Upper lobe of left lung (tissue), 6 donors: ENCODE results near the gene TNFSF13. TPM values are rescaled to one million over a fixed set of nuclear protein-coding genes. Genes with fewer than 3 reads are reported as not detected.
"Not testable (repeated sequence)": the region's sequence is repeated elsewhere in the genome, so short reads cannot be mapped to it uniquely, and the experiment has no call there.

Source experiments
- ATAC-seq, 2 donors: fragments of 200-7000 bp; cut with Tn5 transposase; one replicate each; pipeline ENCODE4 v1.9.1; 2022; ENCODE audit warnings: mild to moderate bottlenecking in 2 of 2, moderate library complexity in 2 of 2; ENCODE audit not compliant: low FRiP score in 2 of 2
- DNase-seq, 2 donors: peaks; one replicate each; pipeline ENCODE4 v3.0.0-alpha.2; 2019 to 2020
- H3K27ac ChIP-seq, 4 donors: fragments of 200-600 bp; sonication (generic); one replicate each; pipeline ENCODE4 v1.5.1; 2016 to 2019
- H3K27me3 ChIP-seq, 4 donors: fragments of 200-600 bp; sonication (generic); one replicate each; pipeline ENCODE4 v1.5.1; 2017 to 2019
- H3K36me3 ChIP-seq, 4 donors: fragments of 200-600 bp; sonication (generic); one replicate each; pipeline ENCODE4 v1.5.1; 2016 to 2019
- H3K4me1 ChIP-seq, 4 donors: fragments of 200-600 bp; sonication (generic); one replicate each; pipeline ENCODE4 v1.5.1; 2018 to 2019
- H3K4me3 ChIP-seq, 4 donors: fragments of 200-600 bp; sonication (generic); one replicate each; pipeline ENCODE4 v1.5.1; 2017 to 2019; ENCODE audit warnings: mild to moderate bottlenecking in 2 of 4, moderate library complexity in 1 of 4
- H3K9me3 ChIP-seq, 4 donors: fragments of 200-600 bp; sonication (generic); one replicate each; pipeline ENCODE4 v1.5.1; 2018 to 2019
- CTCF ChIP-seq, 6 experiments: fragments of 450-650 bp in 4 of 6; fragments of 200-600 bp in 2 of 6; sonication (generic) in 2 of 6; IDR thresholded peaks; one replicate each; pipeline ENCODE4 v1.5.1; 2016 to 2019; ENCODE audit warnings: antibody characterized with exemption in 6 of 6
- EP300 ChIP-seq, 4 donors: sonication (generic); formaldehyde crosslinking; IDR thresholded peaks; one replicate each; pipeline ENCODE4 v1.5.1; 2017; ENCODE audit warnings: antibody characterized with exemption in 4 of 4, control low read depth in 2 of 4
- POLR2A ChIP-seq, 4 donors: fragments of 450-650 bp; IDR thresholded peaks; one replicate each; pipeline ENCODE4 v1.5.1; 2016 to 2017; ENCODE audit warnings: antibody characterized with exemption in 4 of 4, mild to moderate bottlenecking in 2 of 4
- POLR2AphosphoS5 ChIP-seq, 2 donors: sonication (generic); formaldehyde crosslinking; IDR thresholded peaks; one replicate each; pipeline ENCODE4 v1.5.1; 2017; ENCODE audit warnings: antibody characterized with exemption in 2 of 2
- WGBS, 2 donors: methylation state at CpG; one replicate each; pipeline ENCODE4 v1.1.5; 2017 to 2018; 5-methylcytosine and 5-hydroxymethylcytosine counted together
- small RNA-seq, 4 donors: library from RNA; depleted of rRNA; stranded (forward); fragments of <200 nt; gene quantifications; one replicate each; pipeline ENCODE3, GENCODE V24; 2016
- total RNA-seq, 6 donors: library from RNA; depleted of rRNA in 4 of 6; stranded (reverse); fragments of >200 nt in 4 of 6; gene quantifications; one replicate each; pipeline versions ENCODE4 v1.1.0 to v1.2.1, GENCODE V29; 2016 to 2021
- donor health status: DM: no; HTN: no; CAD: no; lungs with moderate emphysema.
- donor health status: DM: no; HTN: yes; CAD: no; lungs with severe emphysema.

TNFSF13 gene
- total RNA-seq, 6 donors from 2014 or later = 74.2 to 226 (median 129) TPM

GRCh38 chr17:7593296-7593695 lies 34.7 kb downstream of the TNFSF13 start:
- ATAC-seq = no peak
- TF ChIP-seq POLR2A (IDR thresholded peaks at IDR 0.05) (no peak), POLR2AphosphoS5 (IDR thresholded peaks at IDR 0.05) (no peak), CTCF (IDR thresholded peaks at IDR 0.05) (no peak), EP300 (IDR thresholded peaks at IDR 0.05) (no peak)
- Histone ChIP-seq H3K36me3 (peaks cover 32 to 87% (median 77%) of the 10 kb centered on the region in 4 donors), H3K4me1 (peaks cover 10 to 13% (median 11%) of the 10 kb centered on the region in 4 donors), H3K4me3 (no peak overlapping the region), H3K9me3 (no peaks in the 10 kb centered on the region), H3K27ac (no peak overlapping the region), H3K27me3 (no peaks in the 10 kb centered on the region)
- 90 to 93% methylated on average over 12 of the region's 12 CpGs for WGBS, 2 donors
- peak in 1 of 2 donors; percentile 82 for DNase-seq

- ATAC-seq, H3K27ac ChIP-seq, DNase-seq, H3K27me3 ChIP-seq, H3K4me1 ChIP-seq, H3K4me3 ChIP-seq, H3K9me3 ChIP-seq: not testable (repeated sequence)
- WGBS, 2 donors = 59 to 92% methylated on average over 2 to 5 of the region's 5 CpGs
- peaks cover 42 to 97% (median 94%) of the 10 kb centered on the region in 4 donors for H3K36me3 ChIP-seq
Observed at GRCh38 chr17:7597561-7597960, 39.0 kb downstream of the TNFSF13 start.

GRCh38 chr17:7606280-7606679 lies 47.7 kb downstream of the TNFSF13 start:
- ATAC-seq (no peak), DNase-seq (no peak)
- Histone ChIP-seq H3K27ac (no peak overlapping the region), H3K27me3 (no peaks in the 10 kb centered on the region), H3K36me3 (peaks cover 32 to 54% (median 48%) of the 10 kb centered on the region in 4 donors), H3K4me3 (no peak overlapping the region), H3K9me3 (no peaks in the 10 kb centered on the region), H3K4me1 (peaks cover under 1 to 6% (median 4%) of the 10 kb centered on the region in 4 donors)
- WGBS, 2 donors = 95 to 97% methylated on average over 4 of the region's 4 CpGs
- TF ChIP-seq EP300 (IDR thresholded peaks at IDR 0.05) = no peak
- TF ChIP-seq CTCF (IDR thresholded peaks at IDR 0.05) = no peak
- no peak for TF ChIP-seq POLR2AphosphoS5 (IDR thresholded peaks at IDR 0.05)
- no peak for TF ChIP-seq POLR2A (IDR thresholded peaks at IDR 0.05)

GRCh38 chr17:7610641-7611040 lies 52.1 kb downstream of the TNFSF13 start:
- Histone ChIP-seq H3K27ac (no peak overlapping the region), H3K36me3 (peaks cover 0 to 10% (median 6%) of the 10 kb centered on the region in 4 donors), H3K4me1 (peaks cover 24 to 35% (median 34%) of the 10 kb centered on the region in 4 donors), H3K27me3 (no peaks in the 10 kb centered on the region), H3K4me3 (no peak overlapping the region), H3K9me3 (no peaks in the 10 kb centered on the region)
- ATAC-seq (no peak), DNase-seq (no peak)
- TF ChIP-seq POLR2AphosphoS5 (IDR thresholded peaks at IDR 0.05) = no peak
- no peak for TF ChIP-seq POLR2A (IDR thresholded peaks at IDR 0.05)
- TF ChIP-seq CTCF (IDR thresholded peaks at IDR 0.05) = no peak
- TF ChIP-seq EP300 (IDR thresholded peaks at IDR 0.05) = no peak
- 98 to 100% methylated on average over 2 of the region's 2 CpGs for WGBS, 2 donors

Small RNA genes lying within 50 kb of the gene (small RNA-seq; reads per million reads assigned to genes)
- 0 reads per million in 4 donors for gene CD68
- gene RF00019 = 0 reads per million in 4 donors
- gene SNORA48 = 0 reads per million in 4 donors
- gene SNORD10 = 0 reads per million in 4 donors

Other genes with a start within 250 kb of the TNFSF13 start
- 100 to 1,000 TPM in 2 of 6 donors, 10 to 100 TPM in 4; 55.2 to 109 (median 95.7) TPM for gene GPS2, start 243.4 kb upstream of the TNFSF13 start, total RNA-seq
- gene NEURL4, start 229.4 kb upstream of the TNFSF13 start, total RNA-seq = 10 to 100 TPM; 14.2 to 77.5 (median 37.5) TPM
- 100 to 1,000 TPM in 1 of 6 donors, 10 to 100 TPM in 4, 1 to 10 TPM in 1; 8.5 to 114 (median 22.8) TPM for gene ACAP1, start 222.2 kb upstream of the TNFSF13 start, total RNA-seq
- 10 to 100 TPM in 3 of 6 donors, 1 to 10 TPM in 3; 5.2 to 13.8 (median 10.5) TPM for gene KCTD11, start 206.6 kb upstream of the TNFSF13 start, total RNA-seq
- gene TMEM95, start 203.6 kb upstream of the TNFSF13 start, total RNA-seq = 1 to 10 TPM in 1 of 6 donors, not detected in 5; 1.0 TPM
- 10 to 100 TPM in 1 of 6 donors, 1 to 10 TPM in 5; 5.8 to 16.8 (median 8.2) TPM for gene TNK1, start 177.7 kb upstream of the TNFSF13 start, total RNA-seq
- 10 to 100 TPM; 20.6 to 64.5 (median 37.7) TPM for gene PLSCR3, start 164.2 kb upstream of the TNFSF13 start, total RNA-seq
- gene TMEM256, start 154.7 kb upstream of the TNFSF13 start, total RNA-seq = 10 to 100 TPM; 21.6 to 65.0 (median 52.6) TPM
- gene NLGN2, start 150.9 kb upstream of the TNFSF13 start, total RNA-seq = 10 to 100 TPM in 3 of 6 donors, 1 to 10 TPM in 3; 3.8 to 16.8 (median 8.9) TPM
- not detected for gene SPEM1, start 138.4 kb upstream of the TNFSF13 start, total RNA-seq
- not detected for gene SPEM2, start 133.1 kb upstream of the TNFSF13 start, total RNA-seq
- gene SPEM3, start 129.9 kb upstream of the TNFSF13 start, total RNA-seq = not detected
- gene TMEM102, start 123.3 kb upstream of the TNFSF13 start, total RNA-seq = 10 to 100 TPM in 5 of 6 donors, 1 to 10 TPM in 1; 9.7 to 14.3 (median 13.1) TPM
- gene FGF11, start 119.2 kb upstream of the TNFSF13 start, total RNA-seq = 1 to 10 TPM in 2 of 6 donors, under 1 TPM in 3, not detected in 1; 0.15 to 2.0 (median 0.57) TPM
- gene CHRNB1, start 113.7 kb upstream of the TNFSF13 start, total RNA-seq = 10 to 100 TPM in 1 of 6 donors, 1 to 10 TPM in 5; 1.9 to 11.5 (median 7.0) TPM
- 10 to 100 TPM; 54.4 to 90.1 (median 74.2) TPM for gene ZBTB4, start 79.1 kb upstream of the TNFSF13 start, total RNA-seq
- not detected for gene SLC35G6, start 77.3 kb upstream of the TNFSF13 start, total RNA-seq
- 100 to 1,000 TPM in 4 of 6 donors, 10 to 100 TPM in 2; 79.5 to 139 (median 112) TPM for gene POLR2A, start 74.4 kb upstream of the TNFSF13 start, total RNA-seq
- gene TNFSF12, start 9.7 kb upstream of the TNFSF13 start, total RNA-seq = 100 to 1,000 TPM in 1 of 6 donors, 10 to 100 TPM in 5; 32.3 to 158 (median 73.2) TPM
- 100 to 1,000 TPM in 1 of 6 donors, 10 to 100 TPM in 5; 54.2 to 108 (median 57.5) TPM for gene SENP3, start 3.2 kb downstream of the TNFSF13 start, total RNA-seq
- 100 to 1,000 TPM in 5 of 6 donors, 10 to 100 TPM in 1; 76.5 to 500 (median 260) TPM for gene CD68, start 20.9 kb downstream of the TNFSF13 start, total RNA-seq
- 100 to 1,000 TPM in 1 of 6 donors, 10 to 100 TPM in 5; 50.6 to 121 (median 56.2) TPM for gene MPDU1, start 25.1 kb downstream of the TNFSF13 start, total RNA-seq
- 1 to 10 TPM in 1 of 6 donors, under 1 TPM in 2, not detected in 3; 0.63 to 1.5 (median 0.71) TPM for gene SOX15, start 31.3 kb downstream of the TNFSF13 start, total RNA-seq
- gene FXR2, start 56.1 kb downstream of the TNFSF13 start, total RNA-seq = 10 to 100 TPM; 35.6 to 46.1 (median 38.4) TPM
- gene SAT2, start 69.1 kb downstream of the TNFSF13 start, total RNA-seq = 100 to 1,000 TPM in 1 of 6 donors, 10 to 100 TPM in 5; 66.4 to 155 (median 81.3) TPM
- gene SHBG, start 71.4 kb downstream of the TNFSF13 start, total RNA-seq = under 1 TPM in 3 of 6 donors, not detected in 3; 0.34 to 0.88 (median 0.46) TPM
- 1 to 10 TPM in 2 of 6 donors, under 1 TPM in 2, not detected in 2; 0.46 to 2.2 (median 0.97) TPM for gene ATP1B2, start 92.2 kb downstream of the TNFSF13 start, total RNA-seq
- 10 to 100 TPM; 16.8 to 55.5 (median 21.9) TPM for gene TP53, start 128.7 kb downstream of the TNFSF13 start, total RNA-seq
- gene WRAP53, start 129.7 kb downstream of the TNFSF13 start, total RNA-seq = 10 to 100 TPM in 1 of 6 donors, 1 to 10 TPM in 5; 6.0 to 10.3 (median 7.8) TPM
- gene EFNB3, start 146.5 kb downstream of the TNFSF13 start, total RNA-seq = 1 to 10 TPM in 3 of 6 donors, under 1 TPM in 3; 0.22 to 5.0 (median 0.98) TPM
- gene DNAH2, start 159.0 kb downstream of the TNFSF13 start, total RNA-seq = 10 to 100 TPM in 2 of 6 donors, 1 to 10 TPM in 3, under 1 TPM in 1; 0.66 to 34.6 (median 6.0) TPM